Panc1 (cell line): ENCODE measurements around the gene GLT8D1. TPM values are rescaled to one million over a fixed set of nuclear protein-coding genes. Genes with fewer than 3 reads are reported as not detected.
A peak's percentile ranks its signal among the peaks of the same experiment; 100 is the strongest.

ENCODE experiments used
- ATAC-seq: fragments of 200-7000 bp; cut with Tn5 transposase; 2 replicates; pipeline ENCODE4 v1.9.1; 2020; ENCODE audit warnings: mild to moderate bottlenecking, moderate library complexity
- BruUV-seq: library from RNA; stranded (reverse); fragments of 400-500 nt; replicated peaks from 2 replicates; lab custom pipeline; 2021; lab: Mats Ljungman, UMichigan
- CTCF ChIA-PET: fragments of 300-600 bp; sonication (Branson Sonifier 250); formaldehyde crosslinking; loops from one replicate; lab custom pipeline; 2022; ENCODE audit warnings: antibody characterized with exemption; lab: Charles Lee
- POLR2A ChIA-PET: fragments of 300-600 bp; sonication (Branson Sonifier 250); formaldehyde crosslinking; loops from one replicate; lab custom pipeline; 2022; ENCODE audit warnings: antibody characterized with exemption; lab: Charles Lee
- DNase-seq: peaks from one replicate; pipeline ENCODE4 v3.0.0-alpha.2; 2010; ENCODE audit warnings: low read depth, low spot score
- H3K27ac ChIP-seq: 2 replicates; pipeline ENCODE4 v1.5.1; 2011; ENCODE audit warnings: mild to moderate bottlenecking, low read length, inconsistent platforms
- H3K27me3 ChIP-seq: fragments of 200-500 bp; sonication (Bioruptor generic); 2 replicates; pipeline ENCODE4 v1.6.0; 2014; ENCODE audit warnings: low read length, inconsistent platforms; ENCODE audit not compliant: control insufficient read depth, insufficient read depth
- H3K36me3 ChIP-seq: fragments of 200-500 bp; sonication (Bioruptor generic); 2 replicates; pipeline ENCODE4 v1.5.1; 2014; ENCODE audit warnings: inconsistent platforms, mild to moderate bottlenecking, low read length, moderate library complexity; ENCODE audit not compliant: control insufficient read depth, insufficient read depth
- H3K4me1 ChIP-seq: 2 replicates; pipeline ENCODE4 v1.5.1; 2011; ENCODE audit warnings: inconsistent platforms, mild to moderate bottlenecking, low read length, moderate library complexity; ENCODE audit not compliant: control insufficient read depth, insufficient read depth
- H3K4me3 ChIP-seq, 2 experiments: 2 replicates each; pipeline ENCODE4 v1.5.1; 2011 to 2012; ENCODE audit warnings: low read depth in 2 of 2, low read length in 2 of 2, mild to moderate bottlenecking in 2 of 2, inconsistent platforms in 1 of 2, moderate library complexity in 1 of 2
- H3K9me3 ChIP-seq: fragments of 200-500 bp; sonication (Bioruptor generic); 2 replicates; pipeline ENCODE4 v1.5.1; 2014; ENCODE audit warnings: low read depth, mild to moderate bottlenecking, inconsistent platforms, low read length, moderate library complexity; ENCODE audit not compliant: control insufficient read depth, insufficient read depth
- POLR2AphosphoS5 ChIP-seq: IDR thresholded peaks from 2 replicates; pipeline ENCODE4 v1.6.1; 2012; ENCODE audit warnings: mild to moderate bottlenecking, low read depth, low read length, moderate library complexity
- REST ChIP-seq, 2 experiments: IDR thresholded peaks; 2 replicates each; pipeline ENCODE4 v1.6.1; 2011 to 2012; ENCODE audit warnings: low read depth in 2 of 2, control low read depth in 1 of 2, low read length in 1 of 2, mild to moderate bottlenecking in 1 of 2, moderate library complexity in 1 of 2; ENCODE audit not compliant: insufficient read depth in 1 of 2
- SIN3A ChIP-seq: IDR thresholded peaks from 2 replicates; pipeline ENCODE4 v1.6.1; 2012; ENCODE audit warnings: low read depth, mild to moderate bottlenecking, low read length, moderate library complexity, borderline replicate concordance; ENCODE audit not compliant: insufficient read depth
- TCF7L2 ChIP-seq: IDR thresholded peaks from 2 replicates; pipeline ENCODE4 v1.6.1; 2011; ENCODE audit warnings: mild to moderate bottlenecking, low read depth, low read length, inconsistent platforms
- in situ Hi-C: cut with HindIII; loops from 2 replicates; pipeline ENCODE4 v1.10.0; 2016; ENCODE audit warnings: low sequenced_read_pairs, low pct_unique_long_range_greater_than_20kb
- intact Hi-C: fragments of 100-400 bp; cut with micrococcal nuclease; formaldehyde crosslinking; loops from one replicate; pipeline ENCODE4 v1.10.0; 2022; ENCODE audit not compliant: unreplicated experiment
- total RNA-seq: library from RNA; stranded (reverse); gene quantifications from one replicate; pipeline ENCODE4 v1.2.1, GENCODE V29; 2021; ENCODE audit not compliant: unreplicated experiment
- TF ChIP-seq, protein P1 (sequence below): fragments of 450-650 bp; IDR thresholded peaks from 2 replicates; pipeline ENCODE4 v1.5.1; 2017; ENCODE audit warnings: mild to moderate bottlenecking

GLT8D1 gene
- total RNA-seq, 1 experiment from 2014 or later = 51.3 TPM

DNA sequence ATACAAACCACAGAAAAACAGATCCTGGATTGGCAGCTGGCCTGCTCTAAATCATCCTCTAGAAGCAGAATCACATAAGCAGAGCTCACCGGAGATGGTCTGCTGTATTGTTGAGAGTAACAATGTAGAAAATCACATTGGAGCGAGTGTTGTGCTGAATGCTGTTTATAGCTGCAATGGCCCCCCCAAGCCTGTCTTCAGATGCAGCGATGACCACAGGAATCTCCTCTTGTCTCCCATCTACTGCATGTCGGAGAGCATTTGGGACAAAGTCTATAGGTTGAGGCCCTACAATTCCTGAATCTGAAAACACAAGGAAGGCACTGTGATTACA lies 8.0 kb downstream of the GLT8D1 start:
- DNase-seq (no peak), ATAC-seq (peak; percentile 41; the same call in 1 of the 2 replicates)
- in situ Hi-C loops = no loop called here
- H3K9me3 ChIP-seq = no peaks in the 10 kb centered on the region
- no peaks in the 10 kb centered on the region for H3K4me1 ChIP-seq
- BruUV-seq = no TSS peak
- peaks cover 23% of the 10 kb centered on the region for H3K36me3 ChIP-seq
- intact Hi-C loops = no loop called here
- no peak for TF ChIP-seq POLR2AphosphoS5
- no peak for TF ChIP-seq TCF7L2
- TF ChIP-seq SIN3A = no peak
- TF ChIP-seq REST (IDR thresholded peaks at IDR 0.05; ENCODE audit: insufficient read depth in 1 of 2, low read depth in 2 of 2, low read length in 1 of 2) = no peak
- TF ChIP-seq, protein P1, sequence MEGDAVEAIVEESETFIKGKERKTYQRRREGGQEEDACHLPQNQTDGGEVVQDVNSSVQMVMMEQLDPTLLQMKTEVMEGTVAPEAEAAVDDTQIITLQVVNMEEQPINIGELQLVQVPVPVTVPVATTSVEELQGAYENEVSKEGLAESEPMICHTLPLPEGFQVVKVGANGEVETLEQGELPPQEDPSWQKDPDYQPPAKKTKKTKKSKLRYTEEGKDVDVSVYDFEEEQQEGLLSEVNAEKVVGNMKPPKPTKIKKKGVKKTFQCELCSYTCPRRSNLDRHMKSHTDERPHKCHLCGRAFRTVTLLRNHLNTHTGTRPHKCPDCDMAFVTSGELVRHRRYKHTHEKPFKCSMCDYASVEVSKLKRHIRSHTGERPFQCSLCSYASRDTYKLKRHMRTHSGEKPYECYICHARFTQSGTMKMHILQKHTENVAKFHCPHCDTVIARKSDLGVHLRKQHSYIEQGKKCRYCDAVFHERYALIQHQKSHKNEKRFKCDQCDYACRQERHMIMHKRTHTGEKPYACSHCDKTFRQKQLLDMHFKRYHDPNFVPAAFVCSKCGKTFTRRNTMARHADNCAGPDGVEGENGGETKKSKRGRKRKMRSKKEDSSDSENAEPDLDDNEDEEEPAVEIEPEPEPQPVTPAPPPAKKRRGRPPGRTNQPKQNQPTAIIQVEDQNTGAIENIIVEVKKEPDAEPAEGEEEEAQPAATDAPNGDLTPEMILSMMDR = no peak
- no peak overlapping the region for H3K27ac ChIP-seq
- CTCF ChIA-PET = no interaction called here
- H3K4me3 ChIP-seq = no peak overlapping the region
- no peaks in the 10 kb centered on the region for H3K27me3 ChIP-seq
- POLR2A ChIA-PET = no interaction called here

GRCh38 chr3:52696830-52697631 lies 8.6 kb downstream of the GLT8D1 start:
- no peak for ATAC-seq
- no peak for DNase-seq
- no TSS peak for BruUV-seq
- POLR2A ChIA-PET = no interaction called here
- in situ Hi-C loops = no loop called here
- Histone ChIP-seq H3K9me3 (no peaks in the 10 kb centered on the region), H3K4me3 (no peak overlapping the region), H3K27ac (no peak overlapping the region), H3K27me3 (no peaks in the 10 kb centered on the region), H3K4me1 (no peaks in the 10 kb centered on the region), H3K36me3 (peaks cover 24% of the 10 kb centered on the region)
- intact Hi-C loops = no loop called here
- CTCF ChIA-PET = no interaction called here
- TF ChIP-seq REST (IDR thresholded peaks at IDR 0.05; ENCODE audit: insufficient read depth in 1 of 2, low read depth in 2 of 2, low read length in 1 of 2) (no peak), POLR2AphosphoS5 (no peak; the same call in 1 of the 2 replicates), TCF7L2 (no peak), SIN3A (no peak)
- TF ChIP-seq, protein P1 = no peak
